ENCODE data around the gene PEX16. TPM values are rescaled to one million over a fixed set of nuclear protein-coding genes. Genes with fewer than 3 reads are reported as not detected.

PEX16 gene
- total RNA-seq, 1 donor from 2014 or later, result 37.4 TPM

GRCh38 chr11:45913514-45913913 lies 4.2 kb downstream of the PEX16 start:
- Histone ChIP-seq H3K27me3 (ENCODE audit: control insufficient read depth, insufficient read depth, low read length) (no peaks in the 10 kb centered on the region), H3K36me3 (ENCODE audit: control insufficient read depth, insufficient read depth, low read length) (peaks cover 2% of the 10 kb centered on the region), H3K4me3 (ENCODE audit: low read depth, low read length) (no peak overlapping the region)
- TF ChIP-seq, protein P1, sequence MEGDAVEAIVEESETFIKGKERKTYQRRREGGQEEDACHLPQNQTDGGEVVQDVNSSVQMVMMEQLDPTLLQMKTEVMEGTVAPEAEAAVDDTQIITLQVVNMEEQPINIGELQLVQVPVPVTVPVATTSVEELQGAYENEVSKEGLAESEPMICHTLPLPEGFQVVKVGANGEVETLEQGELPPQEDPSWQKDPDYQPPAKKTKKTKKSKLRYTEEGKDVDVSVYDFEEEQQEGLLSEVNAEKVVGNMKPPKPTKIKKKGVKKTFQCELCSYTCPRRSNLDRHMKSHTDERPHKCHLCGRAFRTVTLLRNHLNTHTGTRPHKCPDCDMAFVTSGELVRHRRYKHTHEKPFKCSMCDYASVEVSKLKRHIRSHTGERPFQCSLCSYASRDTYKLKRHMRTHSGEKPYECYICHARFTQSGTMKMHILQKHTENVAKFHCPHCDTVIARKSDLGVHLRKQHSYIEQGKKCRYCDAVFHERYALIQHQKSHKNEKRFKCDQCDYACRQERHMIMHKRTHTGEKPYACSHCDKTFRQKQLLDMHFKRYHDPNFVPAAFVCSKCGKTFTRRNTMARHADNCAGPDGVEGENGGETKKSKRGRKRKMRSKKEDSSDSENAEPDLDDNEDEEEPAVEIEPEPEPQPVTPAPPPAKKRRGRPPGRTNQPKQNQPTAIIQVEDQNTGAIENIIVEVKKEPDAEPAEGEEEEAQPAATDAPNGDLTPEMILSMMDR (IDR thresholded peaks at IDR 0.05; ENCODE audit: insufficient read depth, low read length, poor library complexity, severe bottlenecking), result no peak
- DNase-seq (ENCODE audit: low read depth), result no peak

GRCh38 chr11:45910623-45911022 lies 7.1 kb downstream of the PEX16 start:
- no peak for DNase-seq (ENCODE audit: low read depth)
- Histone ChIP-seq H3K4me3 (ENCODE audit: low read depth, low read length) (no peak overlapping the region), H3K36me3 (ENCODE audit: control insufficient read depth, insufficient read depth, low read length) (peaks cover 2% of the 10 kb centered on the region), H3K27me3 (ENCODE audit: control insufficient read depth, insufficient read depth, low read length) (no peaks in the 10 kb centered on the region)
- TF ChIP-seq, protein P1 (IDR thresholded peaks at IDR 0.05; ENCODE audit: insufficient read depth, low read length, poor library complexity, severe bottlenecking), result no peak

DNA sequence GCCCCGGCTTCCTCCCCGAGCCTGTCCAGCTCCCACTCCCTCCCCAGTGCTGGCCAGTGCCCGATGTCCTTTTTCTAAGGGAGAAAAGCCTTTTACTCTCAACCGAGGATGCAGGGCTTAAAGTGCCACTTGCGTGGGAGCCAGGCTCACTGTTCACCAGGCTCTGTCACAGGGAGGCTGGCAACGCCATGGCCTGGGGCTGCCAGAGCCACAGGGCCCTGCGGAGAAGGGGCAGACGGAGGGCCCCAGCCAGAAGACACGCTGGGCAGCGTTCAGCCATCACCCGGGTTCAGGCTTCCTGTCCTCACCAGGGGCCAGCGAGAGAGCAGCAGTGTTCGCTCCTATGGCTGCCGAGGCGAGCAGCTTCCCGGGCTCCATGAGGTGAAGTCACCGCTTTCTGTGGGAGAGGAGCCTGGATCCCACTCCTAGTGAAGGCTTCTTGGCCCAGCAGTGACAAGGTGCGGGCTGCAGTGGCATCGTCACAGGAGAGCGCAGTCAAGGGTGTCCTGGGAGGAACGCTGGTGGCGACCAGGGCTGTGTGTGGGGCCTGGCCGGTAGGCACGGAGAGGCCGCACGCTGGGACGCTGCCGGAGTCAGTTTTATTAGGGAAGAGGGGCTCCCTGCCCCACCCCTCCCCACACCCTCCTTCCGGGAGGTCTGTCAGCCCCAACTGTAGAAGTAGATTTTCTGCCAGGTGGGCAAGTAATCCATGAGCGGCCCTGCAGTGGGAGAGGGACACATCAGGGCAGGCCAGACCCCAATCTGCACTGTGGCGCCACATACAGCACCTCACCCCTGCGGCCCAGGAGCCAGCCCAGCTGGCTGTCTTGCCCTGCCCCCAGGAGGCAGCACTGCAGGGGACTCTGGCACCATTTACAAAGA lies 7.8 kb downstream of the PEX16 start:
- H3K36me3 ChIP-seq (ENCODE audit: control insufficient read depth, insufficient read depth, low read length), result peaks cover 2% of the 10 kb centered on the region
- TF ChIP-seq, protein P1 (IDR thresholded peaks at IDR 0.05; ENCODE audit: insufficient read depth, low read length, poor library complexity, severe bottlenecking), result no peak
- no peak for DNase-seq (ENCODE audit: low read depth)
- no peak overlapping the region for H3K4me3 ChIP-seq (ENCODE audit: low read depth, low read length)
- H3K27me3 ChIP-seq (ENCODE audit: control insufficient read depth, insufficient read depth, low read length), result no peaks in the 10 kb centered on the region

DNA sequence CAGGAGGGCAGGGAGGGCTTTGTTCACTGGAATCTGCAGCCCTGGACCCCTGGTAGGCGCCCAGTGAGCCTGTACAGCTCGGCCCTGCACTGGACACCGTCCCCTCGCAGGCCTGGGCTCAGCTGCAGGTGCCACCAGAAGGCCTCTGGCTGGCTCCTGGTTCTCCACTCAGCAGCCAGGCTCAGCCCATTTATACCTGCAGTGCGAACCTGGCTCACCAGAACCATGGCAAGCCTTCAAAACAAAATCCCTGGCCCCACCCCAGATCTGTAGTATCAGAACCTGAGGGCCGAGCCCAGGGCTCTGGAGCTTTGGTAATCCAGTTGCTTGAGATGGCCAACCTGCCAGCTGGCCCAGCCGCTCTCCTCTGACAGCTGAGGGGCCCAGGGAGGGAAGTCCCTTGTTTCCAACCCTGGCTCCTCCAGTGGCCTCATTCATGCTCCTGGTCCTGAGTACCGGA lies 9.7 kb downstream of the PEX16 start:
- H3K27me3 ChIP-seq (ENCODE audit: control insufficient read depth, insufficient read depth, low read length), result no peaks in the 10 kb centered on the region
- no peak overlapping the region for H3K4me3 ChIP-seq (ENCODE audit: low read depth, low read length)
- no peak for DNase-seq (ENCODE audit: low read depth)
- H3K36me3 ChIP-seq (ENCODE audit: control insufficient read depth, insufficient read depth, low read length), result no peaks in the 10 kb centered on the region
- TF ChIP-seq, protein P1 (IDR thresholded peaks at IDR 0.05; ENCODE audit: insufficient read depth, low read length, poor library complexity, severe bottlenecking), result no peak

- no peak for DNase-seq (ENCODE audit: low read depth)
- Histone ChIP-seq H3K27me3 (ENCODE audit: control insufficient read depth, insufficient read depth, low read length) (no peaks in the 10 kb centered on the region), H3K36me3 (ENCODE audit: control insufficient read depth, insufficient read depth, low read length) (no peaks in the 10 kb centered on the region), H3K4me3 (ENCODE audit: low read depth, low read length) (no peak within 1 kb of the TSS)
- TF ChIP-seq, protein P1 (IDR thresholded peaks at IDR 0.05; ENCODE audit: insufficient read depth, low read length, poor library complexity, severe bottlenecking), result no peak
Measured at GRCh38 chr11:45906965-45907611, 10.6 kb downstream of the PEX16 start, which contains the start of gene FREY1. TSS of gene FREY1 (minus strand) at chr11:45907271. CDS start at chr11:45907245, 26 bp downstream.

Measured in kidney epithelial cell (primary cell).